Small intestine (tissue), 7 donors: ENCODE results near the gene SPATA13. TPM values are rescaled to one million over a fixed set of nuclear protein-coding genes. Genes with fewer than 3 reads are reported as not detected.

Experiments used
- DNase-seq, 2 donors: peaks; one replicate each; pipeline versions ENCODE4 v3.0.0 to v3.0.0-alpha.2; 2013
- FAIRE-seq: peaks from 2 replicates; lab custom pipeline; 2012; peaks lifted over from hg19 to GRCh38; lab: Jason Lieb, UNC
- H3K27ac ChIP-seq, 3 donors: one replicate each; pipeline ENCODE4 v1.5.1; 2013; ENCODE audit warnings: low read length in 2 of 3, mild to moderate bottlenecking in 2 of 3, control low read depth in 1 of 3, inconsistent platforms in 1 of 3, low read depth in 1 of 3, moderate library complexity in 1 of 3
- H3K27me3 ChIP-seq, 3 donors: one replicate each; pipeline ENCODE4 v1.6.1; 2013; ENCODE audit warnings: low read length in 3 of 3, inconsistent platforms in 1 of 3; ENCODE audit not compliant: control insufficient read depth in 3 of 3, insufficient read depth in 3 of 3
- H3K36me3 ChIP-seq, 3 donors: one replicate each; pipeline ENCODE4 v1.6.1; 2013; ENCODE audit warnings: low read length in 3 of 3, inconsistent platforms in 1 of 3, low read depth in 1 of 3, mild to moderate bottlenecking in 1 of 3, moderate library complexity in 1 of 3; ENCODE audit not compliant: control insufficient read depth in 3 of 3, insufficient read depth in 2 of 3
- H3K4me1 ChIP-seq, 3 donors: one replicate each; pipeline ENCODE4 v1.6.1; 2013; ENCODE audit warnings: low read length in 2 of 3, inconsistent platforms in 1 of 3, low read depth in 1 of 3, mild to moderate bottlenecking in 1 of 3, moderate library complexity in 1 of 3; ENCODE audit not compliant: control insufficient read depth in 3 of 3, insufficient read depth in 2 of 3
- H3K4me3 ChIP-seq, 3 donors: one replicate each; pipeline ENCODE4 v1.5.1; 2013; ENCODE audit warnings: low read length in 3 of 3, control low read depth in 1 of 3, inconsistent platforms in 1 of 3, low read depth in 1 of 3, mild to moderate bottlenecking in 1 of 3, moderate library complexity in 1 of 3
- H3K9me3 ChIP-seq, 2 donors: one replicate each; pipeline ENCODE4 v1.6.1; 2013; ENCODE audit warnings: low read depth in 1 of 2, low read length in 1 of 2; ENCODE audit not compliant: control insufficient read depth in 2 of 2, insufficient read depth in 1 of 2
- WGBS, 3 donors: extraction: QIAGEN DNeasy Blood & Tissue Kit; methylation state at CpG; one replicate each; pipeline ENCODE4 v1.1.7; 2013; 5-methylcytosine and 5-hydroxymethylcytosine counted together
- polyA plus RNA-seq, 4 donors: library from polyadenylated mRNA; stranded (reverse) in 3 of 4; unstranded in 1 of 4; fragments of 200-250 nt in 3 of 4; fragments of 120-200 nt in 1 of 4; gene quantifications; one replicate each; pipeline versions ENCODE4 v1.2.1 to v1.2.3, GENCODE V29; 2013
- donor health status: healthy with polysubstance abuse.
- donor health status: control.
- donor health status: control.
- donor health status: Bipolar disorder and iron deficiency.
- donor health status: healthy.

SPATA13 gene
- polyA plus RNA-seq, 4 donors = 10.0 to 57.0 (median 15.0) TPM

DNA sequence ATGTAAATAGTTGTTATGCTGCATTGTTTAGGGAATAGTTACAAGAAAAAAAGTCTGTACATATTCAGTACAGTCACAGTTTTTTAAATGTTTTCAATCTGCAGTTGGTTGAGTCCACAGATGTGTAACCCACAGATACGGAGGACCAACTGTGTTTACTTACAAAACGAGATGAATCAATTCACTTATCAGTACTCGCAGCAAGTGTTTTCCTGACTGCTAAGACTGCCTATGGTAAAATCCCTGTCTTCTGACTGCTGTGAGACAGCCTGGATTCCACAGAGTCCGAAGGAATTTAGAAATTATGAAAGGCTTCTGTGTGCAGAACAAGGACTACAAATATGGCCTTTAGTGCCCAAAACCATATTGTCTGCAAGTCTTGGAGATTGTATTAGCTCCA is 103.1 kb downstream of the SPATA13 start:
- Histone ChIP-seq H3K9me3 (no peaks in the 10 kb centered on the region), H3K4me3 (no peak overlapping the region), H3K27me3 (no peaks in the 10 kb centered on the region), H3K27ac (no peak overlapping the region), H3K36me3 (peaks cover 0 to 10% (median 3%) of the 10 kb centered on the region in 3 donors), H3K4me1 (peaks cover 0 to 6% (median 4%) of the 10 kb centered on the region in 3 donors)
- DNase-seq (no peak), FAIRE-seq (no peak)
- WGBS, 3 donors = 26 to 46% (median 28%) methylated on average over 4 of the region's 4 CpGs

DNA sequence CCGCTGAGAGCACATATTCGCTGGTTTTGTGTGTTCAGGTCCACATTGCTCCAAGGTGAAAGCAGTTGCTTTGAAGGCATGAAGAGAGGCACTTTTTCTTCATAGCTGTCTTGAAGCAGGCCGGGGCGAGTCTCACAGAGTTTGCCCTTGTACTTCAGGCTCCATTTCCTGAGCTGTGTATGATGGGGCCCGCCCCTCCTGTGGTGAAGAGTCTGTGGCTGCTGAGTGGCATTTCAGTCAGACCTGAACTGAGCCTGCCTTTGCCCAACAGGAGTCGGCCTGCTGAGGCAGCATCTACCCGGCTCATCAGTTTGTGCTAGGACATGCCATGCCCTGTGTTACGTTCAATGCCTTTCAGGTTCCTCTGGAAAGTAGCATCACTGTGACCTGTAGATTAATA is 104.5 kb downstream of the SPATA13 start:
- Histone ChIP-seq H3K4me3 (no peak overlapping the region), H3K36me3 (peaks cover 0 to 5% (median 2%) of the 10 kb centered on the region in 3 donors), H3K27me3 (no peaks in the 10 kb centered on the region), H3K27ac (peak overlapping the region in 2 of 3 donors; percentile 36 to 50), H3K4me1 (peaks cover 0 to 6% (median 4%) of the 10 kb centered on the region in 3 donors), H3K9me3 (no peaks in the 10 kb centered on the region)
- FAIRE-seq (no peak), DNase-seq (peak in 1 of 2 donors; percentile 58)
- WGBS, 3 donors = 47 to 67% (median 59%) methylated on average over 8 of the region's 8 CpGs

DNA sequence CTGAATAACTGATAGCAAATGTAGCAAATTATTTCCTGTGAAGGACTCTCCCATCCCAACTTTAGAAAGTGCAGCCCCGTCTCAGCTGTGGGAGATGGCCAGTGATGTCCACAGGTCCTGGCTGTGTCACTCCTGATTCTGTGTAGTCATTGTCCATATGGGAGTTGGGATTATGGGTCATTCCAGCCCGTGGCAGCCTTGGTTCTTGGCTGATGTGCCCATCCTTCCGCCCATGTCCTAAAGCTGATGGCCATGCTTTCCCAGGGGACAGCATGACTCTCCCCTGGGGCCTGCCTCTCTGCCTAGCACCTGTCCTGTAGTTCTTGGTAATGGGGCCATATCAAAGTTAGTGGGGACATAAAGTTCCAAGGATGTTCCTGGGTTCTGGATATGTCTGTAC is 104.9 kb downstream of the SPATA13 start:
- H3K36me3 ChIP-seq = peaks cover 0 to 5% (median 2%) of the 10 kb centered on the region in 3 donors
- no peaks in the 10 kb centered on the region for H3K27me3 ChIP-seq
- H3K27ac ChIP-seq = peak overlapping the region in 2 of 3 donors; percentile 36 to 37
- H3K4me1 ChIP-seq = peaks cover 3 to 6% (median 4%) of the 10 kb centered on the region in 3 donors
- H3K4me3 ChIP-seq = no peak overlapping the region
- whole genome bisulfite sequencing, 3 donors = 95 to 96% (median 96%) methylated on average over 3 of the region's 3 CpGs
- no peak for DNase-seq
- FAIRE-seq = no peak
- no peaks in the 10 kb centered on the region for H3K9me3 ChIP-seq

DNA sequence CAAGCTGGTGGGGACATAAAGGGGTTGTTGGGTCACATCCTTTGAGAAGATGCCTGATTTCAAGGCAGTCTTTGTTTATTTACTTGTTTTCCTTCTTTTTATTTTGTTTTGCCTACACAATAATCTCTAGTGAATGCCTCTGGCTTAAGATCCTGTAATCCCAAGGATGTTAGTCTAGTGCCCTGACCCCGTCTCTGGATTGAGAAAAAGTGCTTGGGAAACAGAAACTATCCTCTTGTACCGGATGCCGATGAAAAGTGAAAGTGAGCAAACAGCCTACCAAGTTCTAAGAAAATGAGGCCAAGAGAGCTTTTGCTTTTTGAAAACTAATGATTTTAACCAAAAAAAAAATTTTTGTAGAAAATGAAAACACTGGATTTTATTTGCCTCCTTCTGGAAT is 106.8 kb downstream of the SPATA13 start:
- Histone ChIP-seq H3K4me3 (no peak overlapping the region), H3K36me3 (peaks cover 0 to 2% (median 0%) of the 10 kb centered on the region in 3 donors), H3K4me1 (peaks cover 7 to 15% (median 10%) of the 10 kb centered on the region in 3 donors), H3K27ac (peak overlapping the region in 2 of 3 donors; percentile 73 to 80), H3K9me3 (no peaks in the 10 kb centered on the region), H3K27me3 (no peaks in the 10 kb centered on the region)
- 4 to 11% (median 10%) methylated on average over 3 of the region's 3 CpGs for WGBS, 3 donors
- FAIRE-seq (peak; percentile 62), DNase-seq (peak; percentile 41 to 74)

DNA sequence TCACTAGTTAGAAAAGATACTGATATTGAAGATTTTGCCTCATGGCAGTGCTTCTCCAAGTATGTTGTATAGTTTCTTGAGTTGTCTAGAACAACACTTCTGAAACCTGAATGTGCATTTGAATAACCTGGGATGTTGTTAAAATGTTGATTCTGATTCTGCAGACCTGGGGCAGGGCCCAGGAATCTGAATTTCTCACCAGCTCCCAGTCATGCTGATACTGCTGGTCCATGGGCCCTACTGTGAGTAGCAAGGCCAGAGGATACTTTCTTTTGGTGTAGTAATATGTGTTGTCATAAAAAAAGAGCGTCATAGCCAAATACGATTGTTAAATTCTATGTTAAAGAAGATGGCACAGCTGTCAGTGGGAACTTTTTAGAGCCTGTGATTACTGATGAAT is 107.3 kb downstream of the SPATA13 start:
- Histone ChIP-seq H3K4me3 (no peak overlapping the region), H3K4me1 (peaks cover 10 to 19% (median 15%) of the 10 kb centered on the region in 3 donors), H3K27ac (peak overlapping the region in 1 of 3 donors; percentile 71), H3K36me3 (peaks cover 0 to 2% (median 0%) of the 10 kb centered on the region in 3 donors), H3K27me3 (no peaks in the 10 kb centered on the region), H3K9me3 (no peaks in the 10 kb centered on the region)
- FAIRE-seq (no peak), DNase-seq (no peak)
- WGBS, 3 donors = 84 to 88% (median 87%) methylated on average over 2 of the region's 2 CpGs

DNA sequence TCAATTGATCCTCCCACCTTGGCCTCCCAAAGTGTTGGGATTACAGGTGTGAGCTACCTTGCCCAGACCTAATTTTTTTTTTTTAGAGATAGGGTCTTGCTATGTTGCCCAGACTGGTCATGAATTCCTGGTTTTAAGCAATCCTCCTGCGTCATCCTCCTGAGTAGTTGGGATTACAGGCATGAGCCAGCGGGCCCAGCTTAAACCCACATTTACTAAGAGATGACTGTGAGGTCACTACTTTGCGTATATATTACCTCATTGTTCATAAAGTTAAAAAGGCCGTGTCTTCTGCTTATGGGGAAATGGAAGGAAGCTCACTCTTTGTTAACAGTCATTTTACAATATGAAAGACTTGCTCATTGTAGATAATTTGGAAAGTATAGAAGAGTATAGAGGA is 109.3 kb downstream of the SPATA13 start:
- WGBS, 3 donors = 84 to 87% (median 86%) methylated on average over 4 of the region's 4 CpGs
- Histone ChIP-seq H3K4me1 (peaks cover 6 to 23% (median 18%) of the 10 kb centered on the region in 3 donors), H3K4me3 (no peak overlapping the region), H3K36me3 (peaks cover 0 to 10% (median 0%) of the 10 kb centered on the region in 3 donors), H3K27me3 (no peaks in the 10 kb centered on the region), H3K9me3 (no peaks in the 10 kb centered on the region), H3K27ac (no peak overlapping the region)
- FAIRE-seq (no peak), DNase-seq (no peak)

DNA sequence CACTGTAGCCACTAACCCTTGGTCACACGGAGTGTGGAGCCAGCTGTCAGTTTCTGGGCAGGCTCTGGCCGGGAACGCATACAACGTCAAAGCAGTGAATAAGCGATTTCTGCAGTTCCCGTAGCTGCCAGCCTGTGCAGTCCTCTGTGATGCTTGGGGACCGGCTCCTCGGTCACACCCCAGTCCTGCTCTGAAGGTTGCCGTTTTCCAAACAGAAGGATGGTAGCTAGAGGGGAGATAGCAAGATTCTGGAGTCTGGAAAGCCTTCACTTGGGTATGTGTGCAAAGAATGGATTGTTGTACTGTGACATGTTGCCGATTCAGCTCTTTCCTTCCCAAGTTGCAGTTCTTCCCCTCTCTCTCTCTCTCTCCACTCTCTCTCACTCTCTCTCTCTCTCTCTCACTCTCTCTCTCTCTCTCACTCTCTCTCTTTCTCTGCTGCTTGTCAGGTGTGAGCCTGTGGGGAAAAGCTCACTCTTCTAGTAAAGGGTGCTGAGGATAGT is 110.2 kb downstream of the SPATA13 start:
- DNase-seq = peak; percentile 69 to 71
- Histone ChIP-seq H3K9me3 (no peaks in the 10 kb centered on the region), H3K36me3 (peaks cover 0 to 8% (median 0%) of the 10 kb centered on the region in 3 donors), H3K4me1 (peaks cover 6 to 23% (median 18%) of the 10 kb centered on the region in 3 donors), H3K27ac (peak overlapping the region; percentile 76 to 91 (median 88)), H3K4me3 (peak overlapping the region in 2 of 3 donors; percentile 19 to 28), H3K27me3 (no peaks in the 10 kb centered on the region)
- 1 to 4% (median 1%) methylated on average over 10 of the region's 10 CpGs for WGBS, 3 donors
- FAIRE-seq = no peak

DNA sequence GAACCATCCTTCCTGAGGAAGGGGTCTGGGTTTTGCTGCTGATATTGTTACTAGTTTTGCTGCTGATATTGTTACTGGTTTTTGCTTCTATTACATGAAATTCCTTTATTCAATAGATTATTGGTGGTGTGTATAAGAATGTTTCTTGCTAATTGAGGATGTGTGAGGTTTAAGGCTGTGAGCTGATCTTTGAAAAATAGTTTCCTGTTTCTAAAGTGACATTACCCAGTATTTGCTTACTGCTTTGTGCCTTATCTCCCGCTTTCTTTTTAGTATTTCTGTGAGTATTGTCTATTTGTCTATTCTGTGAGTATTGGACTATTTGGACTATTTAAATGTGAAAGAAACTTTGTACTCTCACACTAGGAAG is 110.7 kb downstream of the SPATA13 start:
- H3K4me3 ChIP-seq = no peak overlapping the region
- H3K27me3 ChIP-seq = no peaks in the 10 kb centered on the region
- DNase-seq (no peak), FAIRE-seq (no peak)
- H3K27ac ChIP-seq = peak overlapping the region; percentile 88 to 97 (median 95)
- WGBS, 3 donors = 0 to 10% (median 0%) methylated on average over 1 of the region's 1 CpG
- peaks cover 0 to 8% (median 0%) of the 10 kb centered on the region in 3 donors for H3K36me3 ChIP-seq
- H3K9me3 ChIP-seq = no peaks in the 10 kb centered on the region
- peaks cover 6 to 23% (median 18%) of the 10 kb centered on the region in 3 donors for H3K4me1 ChIP-seq
